ENCODE measurements around the gene TEDC1.

The TEDC1 gene

DNA sequence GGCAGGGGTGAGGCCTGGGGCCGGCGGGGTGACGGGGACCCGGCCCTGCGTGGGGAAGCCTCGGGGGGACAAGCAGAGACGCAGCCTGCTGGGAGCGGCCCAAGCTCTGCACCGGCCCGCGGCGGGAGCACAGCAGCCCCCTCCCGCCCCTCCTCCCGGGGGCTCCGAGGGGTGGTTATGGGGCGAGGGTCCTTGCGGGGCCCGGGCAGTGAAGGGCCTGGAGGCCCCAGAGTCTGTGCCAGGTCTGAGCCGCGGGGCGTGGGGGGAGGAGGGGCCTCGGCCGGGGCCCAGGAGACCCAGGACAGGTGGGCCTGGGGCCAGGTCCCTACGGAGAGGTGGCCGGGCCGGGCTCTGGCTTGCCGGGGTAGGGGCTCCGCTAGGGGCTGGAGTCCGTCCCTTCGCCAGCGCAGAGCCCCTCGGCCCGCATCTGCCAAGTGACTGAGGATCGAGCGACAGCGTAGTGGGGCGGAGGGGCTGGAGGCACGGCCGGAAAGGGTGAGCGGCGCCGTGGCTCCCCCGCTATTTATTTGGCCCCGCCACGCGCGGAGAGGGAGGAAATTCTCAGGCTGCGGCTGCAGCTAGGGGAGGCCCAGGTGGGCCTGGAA is 35.8 kb downstream of the TEDC1 start:
- Histone ChIP-seq H3K4me2 (ENCODE audit: low read length) (peak overlapping the region; percentile 85), H3K36me3 (ENCODE audit: control insufficient read depth, low read length) (no peaks in the 10 kb centered on the region), H3K27me3 (ENCODE audit: control insufficient read depth, low read length) (peaks cover 49% of the 10 kb centered on the region)

DNA sequence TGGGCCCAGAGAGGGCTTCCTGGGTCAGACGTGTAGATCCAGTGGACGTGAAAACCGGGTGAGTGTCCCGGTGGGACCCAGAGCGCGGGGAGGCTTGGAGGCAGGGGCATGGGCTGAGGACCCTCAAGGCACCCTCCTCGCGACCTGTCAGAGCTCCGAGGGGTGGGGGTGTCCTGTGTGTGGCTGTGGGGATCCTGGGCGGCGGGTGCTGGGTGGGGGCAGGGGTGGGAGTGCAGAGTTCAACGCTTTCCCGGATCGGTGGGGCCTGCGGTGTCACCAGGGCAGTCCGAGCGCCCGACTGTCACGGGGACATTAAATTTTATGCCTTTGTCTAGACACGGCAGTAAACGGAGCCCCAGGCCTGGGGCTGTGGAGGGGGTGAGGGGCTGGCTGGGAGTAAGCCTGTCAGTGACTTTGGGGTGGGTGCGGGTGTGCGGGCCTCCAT is 36.4 kb downstream of the TEDC1 start:
- H4K20me1 ChIP-seq (ENCODE audit: control insufficient read depth, insufficient read depth, low read depth, low read length), result no peaks in the 10 kb centered on the region
- H3K36me3 ChIP-seq (ENCODE audit: control insufficient read depth, low read length), result no peaks in the 10 kb centered on the region
- H3K27ac ChIP-seq (ENCODE audit: low read depth, low read length), result no peak overlapping the region
- H3K27me3 ChIP-seq (ENCODE audit: control insufficient read depth, low read length), result peaks cover 49% of the 10 kb centered on the region
- peak overlapping the region; percentile 70 for H3K4me3 ChIP-seq (ENCODE audit: low read length)
- peaks cover 39% of the 10 kb centered on the region for H3K4me1 ChIP-seq (ENCODE audit: control insufficient read depth, low read length)
- peaks cover 6% of the 10 kb centered on the region; the same call in 1 of the 2 replicates for H3F3A ChIP-seq (ENCODE audit: control insufficient read depth, insufficient read depth)
- peak overlapping the region; percentile 85 for H3K4me2 ChIP-seq (ENCODE audit: low read length)
- H3K9me3 ChIP-seq (ENCODE audit: control insufficient read depth, insufficient read depth, low read length), result no peaks in the 10 kb centered on the region
- H3K79me2 ChIP-seq (ENCODE audit: control insufficient read depth, low read length), result no peaks in the 10 kb centered on the region
- no peaks in the 10 kb centered on the region for H3K9me2 ChIP-seq (replicated peaks; ENCODE audit: control insufficient read depth, low read length)
- TF ChIP-seq EZH2phosphoT487 (IDR thresholded peaks at IDR 0.05; ENCODE audit: borderline replicate concordance, low read length), result no peak
- TF ChIP-seq, protein P1, sequence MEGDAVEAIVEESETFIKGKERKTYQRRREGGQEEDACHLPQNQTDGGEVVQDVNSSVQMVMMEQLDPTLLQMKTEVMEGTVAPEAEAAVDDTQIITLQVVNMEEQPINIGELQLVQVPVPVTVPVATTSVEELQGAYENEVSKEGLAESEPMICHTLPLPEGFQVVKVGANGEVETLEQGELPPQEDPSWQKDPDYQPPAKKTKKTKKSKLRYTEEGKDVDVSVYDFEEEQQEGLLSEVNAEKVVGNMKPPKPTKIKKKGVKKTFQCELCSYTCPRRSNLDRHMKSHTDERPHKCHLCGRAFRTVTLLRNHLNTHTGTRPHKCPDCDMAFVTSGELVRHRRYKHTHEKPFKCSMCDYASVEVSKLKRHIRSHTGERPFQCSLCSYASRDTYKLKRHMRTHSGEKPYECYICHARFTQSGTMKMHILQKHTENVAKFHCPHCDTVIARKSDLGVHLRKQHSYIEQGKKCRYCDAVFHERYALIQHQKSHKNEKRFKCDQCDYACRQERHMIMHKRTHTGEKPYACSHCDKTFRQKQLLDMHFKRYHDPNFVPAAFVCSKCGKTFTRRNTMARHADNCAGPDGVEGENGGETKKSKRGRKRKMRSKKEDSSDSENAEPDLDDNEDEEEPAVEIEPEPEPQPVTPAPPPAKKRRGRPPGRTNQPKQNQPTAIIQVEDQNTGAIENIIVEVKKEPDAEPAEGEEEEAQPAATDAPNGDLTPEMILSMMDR (IDR thresholded peaks at IDR 0.05; ENCODE audit: low read depth, low read length, poor library complexity, severe bottlenecking), result no peak

More for the DNA sequence above, 35.8 kb downstream of the TEDC1 start:
- Histone ChIP-seq H3K27ac (ENCODE audit: low read depth, low read length) (no peak overlapping the region), H3F3A (ENCODE audit: control insufficient read depth, insufficient read depth) (peaks cover 6% of the 10 kb centered on the region; the same call in 1 of the 2 replicates), H4K20me1 (ENCODE audit: control insufficient read depth, insufficient read depth, low read depth, low read length) (no peaks in the 10 kb centered on the region), H3K9me3 (ENCODE audit: control insufficient read depth, insufficient read depth, low read length) (no peaks in the 10 kb centered on the region), H3K79me2 (ENCODE audit: control insufficient read depth, low read length) (no peaks in the 10 kb centered on the region), H3K9me2 (replicated peaks; ENCODE audit: control insufficient read depth, low read length) (no peaks in the 10 kb centered on the region), H3K4me1 (ENCODE audit: control insufficient read depth, low read length) (peaks cover 37% of the 10 kb centered on the region), H3K4me3 (ENCODE audit: low read length) (peak overlapping the region; percentile 63)
- TF ChIP-seq EZH2phosphoT487 (IDR thresholded peaks at IDR 0.05; ENCODE audit: borderline replicate concordance, low read length), result no peak; the same call in 1 of the 2 replicates
- TF ChIP-seq, protein P1 (IDR thresholded peaks at IDR 0.05; ENCODE audit: low read depth, low read length, poor library complexity, severe bottlenecking), result no peak

DNA sequence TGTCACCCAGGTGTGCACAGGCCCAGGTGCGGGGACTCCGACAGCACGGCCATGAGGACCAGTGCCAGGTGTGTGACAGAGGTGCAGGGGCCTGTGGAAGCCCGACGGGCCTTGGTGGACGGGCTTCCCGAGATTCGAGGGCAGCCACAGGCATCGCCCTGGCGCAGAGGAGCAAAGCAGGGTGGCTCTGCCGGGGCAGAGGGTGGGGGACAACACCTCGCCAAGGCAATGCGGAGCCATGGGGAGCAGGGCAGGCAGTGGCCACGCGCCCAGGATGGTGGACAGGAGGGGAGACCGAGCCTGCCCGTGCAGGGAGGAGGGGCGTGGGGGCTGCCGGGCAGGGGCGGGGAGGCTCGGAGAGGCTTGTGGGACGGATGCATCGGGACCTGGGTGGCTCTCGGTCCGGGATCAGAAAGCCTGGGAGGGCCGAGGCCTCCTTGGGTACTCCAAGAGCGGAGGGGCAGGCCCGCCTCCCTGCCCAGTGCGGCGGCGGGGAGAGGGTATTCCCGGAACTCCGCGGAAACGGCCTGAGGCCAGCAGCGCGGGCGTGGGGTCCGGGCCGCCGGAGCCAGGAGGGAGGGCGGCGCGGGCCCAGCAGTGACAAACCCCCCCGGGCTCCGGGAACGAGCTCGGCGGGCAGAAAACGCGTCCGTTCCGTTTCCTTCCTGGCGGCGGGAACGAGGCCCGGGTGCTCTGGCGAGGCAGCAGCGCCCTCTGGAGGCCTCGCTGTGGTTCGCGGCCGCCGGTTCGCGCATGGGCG is 37.0 kb downstream of the TEDC1 start:
- Histone ChIP-seq H3F3A (ENCODE audit: control insufficient read depth, insufficient read depth) (peaks cover 6% of the 10 kb centered on the region; the same call in 1 of the 2 replicates), H3K9me2 (replicated peaks; ENCODE audit: control insufficient read depth, low read length) (no peaks in the 10 kb centered on the region), H3K79me2 (ENCODE audit: control insufficient read depth, low read length) (no peaks in the 10 kb centered on the region), H3K27ac (ENCODE audit: low read depth, low read length) (no peak overlapping the region), H3K4me2 (ENCODE audit: low read length) (peak overlapping the region; percentile 85), H3K4me1 (ENCODE audit: control insufficient read depth, low read length) (peaks cover 45% of the 10 kb centered on the region), H3K9me3 (ENCODE audit: control insufficient read depth, insufficient read depth, low read length) (no peaks in the 10 kb centered on the region), H3K27me3 (ENCODE audit: control insufficient read depth, low read length) (peaks cover 50% of the 10 kb centered on the region), H3K36me3 (ENCODE audit: control insufficient read depth, low read length) (no peaks in the 10 kb centered on the region), H4K20me1 (ENCODE audit: control insufficient read depth, insufficient read depth, low read depth, low read length) (no peaks in the 10 kb centered on the region), H3K4me3 (ENCODE audit: low read length) (peak overlapping the region; percentile 70)
- TF ChIP-seq EZH2phosphoT487 (IDR thresholded peaks at IDR 0.05; ENCODE audit: borderline replicate concordance, low read length), result no peak
- TF ChIP-seq, protein P1 (IDR thresholded peaks at IDR 0.05; ENCODE audit: low read depth, low read length, poor library complexity, severe bottlenecking), result peak; percentile 71
